NCI-H1048 (cell line): ENCODE data around the gene GABRB2.
"Not testable (repeated sequence)": the region's sequence is repeated elsewhere in the genome, so short reads cannot be mapped to it uniquely, and the experiment has no call there.

Experiments
- DNase-seq: peaks from one replicate; lab custom pipeline; 2025; lab: John Stamatoyannopoulos, UW

GABRB2 gene

GRCh38 chr5:161546470-161547301, at the start of gene GABRB2:
Gene GABRB2, minus strand, starts transcription at chr5:161546725. Its CDS starts 82 bp downstream, at chr5:161546643.
- no peak for DNase-seq

DNA sequence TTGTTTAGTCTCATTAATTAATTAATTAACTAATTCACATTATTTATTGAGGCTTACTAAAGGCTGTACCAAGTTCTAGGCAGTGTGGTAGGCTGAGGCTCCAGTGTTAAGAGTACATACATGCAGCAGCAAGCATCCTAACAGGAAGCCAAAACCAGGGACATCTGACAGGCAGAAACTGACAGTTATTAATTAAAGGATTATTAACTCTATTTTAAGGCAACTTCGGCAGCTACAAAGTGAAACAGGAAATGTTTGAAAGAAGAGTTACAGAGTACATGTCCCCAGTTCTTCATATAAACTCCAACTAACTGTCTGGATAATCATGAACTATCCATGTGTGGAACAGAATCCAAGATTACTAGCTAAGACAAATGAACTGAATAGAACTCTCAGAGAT, 39.3 kb upstream of the GABRB2 start:
- no peak for DNase-seq

- no peak for DNase-seq
Observed at GRCh38 chr5:161580621-161581020, 34.1 kb upstream of the GABRB2 start.

GRCh38 chr5:161572914-161573313, 26.4 kb upstream of the GABRB2 start:
- DNase-seq = no peak

- no peak for DNase-seq
Observed at GRCh38 chr5:161566081-161566480, 19.6 kb upstream of the GABRB2 start.

GRCh38 chr5:161562446-161562845, 15.9 kb upstream of the GABRB2 start:
- no peak for DNase-seq

- no peak for DNase-seq
Observed at GRCh38 chr5:161549106-161549505, 2.6 kb upstream of the GABRB2 start.

- DNase-seq = no peak
Observed at GRCh38 chr5:161548487-161549094, 2.1 kb upstream of the GABRB2 start.

- no peak for DNase-seq
Observed at GRCh38 chr5:161547738-161548486, 1.4 kb upstream of the GABRB2 start.

DNA sequence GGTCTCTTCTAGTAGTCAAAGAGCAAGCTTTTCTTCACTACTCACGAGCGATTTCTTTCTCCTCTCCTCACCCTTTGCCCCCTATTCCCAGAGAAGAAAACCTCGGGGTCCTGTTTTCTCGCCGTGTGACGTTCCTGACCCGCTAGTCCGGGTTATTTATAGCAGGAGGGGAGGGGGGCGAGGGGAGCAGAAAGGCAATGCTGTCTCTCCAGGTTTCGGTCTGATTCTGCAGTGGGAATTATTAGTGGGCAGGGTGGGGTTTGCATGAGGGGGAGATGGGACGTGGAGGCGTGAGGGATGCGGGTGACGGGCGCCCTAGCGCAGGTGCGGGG, 847 bp upstream of the GABRB2 start:
- DNase-seq = no peak

DNA sequence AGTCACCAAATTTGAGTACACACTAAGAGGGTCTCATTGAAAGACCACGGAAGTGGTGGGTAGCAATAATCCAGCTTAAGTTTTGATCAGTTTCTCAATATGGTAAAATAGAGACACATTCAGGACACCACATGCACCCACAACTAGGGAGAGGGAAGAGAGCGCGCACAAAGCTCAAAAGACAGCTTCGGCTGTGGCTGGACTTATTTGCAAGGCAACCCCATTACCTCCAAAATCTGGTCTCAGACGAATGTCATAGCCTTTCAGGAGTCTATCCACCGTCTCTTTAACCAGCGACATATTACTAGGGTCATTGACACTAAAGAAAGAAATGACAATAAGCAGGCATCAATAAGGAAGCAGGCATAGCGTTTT, 443 bp downstream of the GABRB2 start:
- DNase-seq = no peak

DNA sequence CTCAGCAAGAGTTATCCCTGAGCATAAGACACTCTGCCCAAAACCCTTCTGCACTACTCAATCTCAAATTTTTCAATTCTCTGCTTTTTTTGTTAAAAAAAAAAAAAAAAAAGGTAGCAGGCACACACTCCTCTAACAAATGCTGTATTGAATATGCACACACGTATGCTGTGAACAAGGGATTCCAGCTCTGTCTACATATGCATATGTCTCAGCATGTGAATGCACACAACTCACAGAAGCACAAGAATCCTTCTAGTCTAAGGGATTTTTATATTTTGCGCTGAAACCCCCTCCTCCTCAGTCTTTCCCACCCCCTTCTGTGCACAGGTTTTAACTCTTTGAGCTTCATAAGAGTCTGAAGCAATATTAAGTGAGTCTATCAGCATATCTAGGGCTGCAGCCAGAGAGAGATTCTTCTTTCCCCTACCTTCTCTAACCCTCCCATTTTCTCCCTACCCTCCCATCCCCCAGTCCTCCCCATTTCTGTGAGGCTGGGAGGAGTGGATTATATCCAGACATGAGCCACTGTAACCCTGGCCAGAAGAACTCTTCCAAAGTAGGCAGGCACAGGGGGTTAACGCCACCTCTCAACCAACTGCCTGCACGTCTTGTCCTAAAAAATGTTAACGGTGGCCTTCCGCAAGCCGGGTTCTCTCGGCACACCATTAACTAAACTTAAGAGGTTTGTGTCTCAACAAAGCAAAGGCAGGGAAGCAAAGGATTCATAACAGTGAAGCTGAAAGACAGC, 1.0 kb downstream of the GABRB2 start:
- no peak for DNase-seq

GRCh38 chr5:161544350-161544765, 2.2 kb downstream of the GABRB2 start:
- peak; percentile 32 for DNase-seq

DNA sequence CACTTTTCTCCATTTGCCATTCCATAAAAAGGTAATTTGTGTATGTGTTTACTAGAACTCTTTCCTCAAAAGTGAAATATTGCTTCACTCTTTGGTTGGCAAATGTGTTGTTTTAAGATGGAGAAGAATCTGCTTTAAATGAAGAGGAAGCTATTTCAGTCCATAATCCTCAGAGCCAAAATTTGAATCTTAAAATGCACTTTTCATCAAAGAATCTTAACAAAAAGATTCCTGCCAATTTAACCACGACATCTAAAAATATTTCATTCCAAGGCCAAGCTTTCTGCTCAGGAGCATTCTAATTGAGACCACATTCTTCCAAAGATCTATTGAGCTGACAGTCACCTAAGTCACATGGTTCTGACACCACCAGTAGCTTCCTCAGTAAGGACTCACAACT, 7.5 kb downstream of the GABRB2 start:
- DNase-seq = no peak

GRCh38 chr5:161535762-161536161, 10.8 kb downstream of the GABRB2 start:
- DNase-seq = no peak

- no peak for DNase-seq
Observed at GRCh38 chr5:161530700-161531099, 15.8 kb downstream of the GABRB2 start.

DNA sequence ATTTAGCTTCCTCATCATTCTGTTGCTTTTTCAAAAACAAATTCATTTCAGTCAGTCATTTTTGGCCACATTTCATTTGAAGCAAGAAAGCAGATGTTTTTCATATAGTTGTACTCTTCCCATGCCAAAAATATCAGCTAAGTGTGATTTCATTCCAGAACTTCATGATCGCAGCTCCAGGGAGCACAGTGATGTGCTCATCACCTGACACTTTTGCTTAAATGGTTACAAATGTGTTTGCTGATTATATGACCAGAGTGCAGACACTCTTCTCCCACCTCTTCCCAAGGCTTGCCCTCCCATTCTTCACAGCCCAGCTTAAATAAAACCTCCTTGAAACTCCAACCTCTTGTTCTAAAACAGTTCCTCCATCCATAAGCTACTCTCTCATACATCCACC, 32.6 kb downstream of the GABRB2 start:
- DNase-seq = no peak

DNA sequence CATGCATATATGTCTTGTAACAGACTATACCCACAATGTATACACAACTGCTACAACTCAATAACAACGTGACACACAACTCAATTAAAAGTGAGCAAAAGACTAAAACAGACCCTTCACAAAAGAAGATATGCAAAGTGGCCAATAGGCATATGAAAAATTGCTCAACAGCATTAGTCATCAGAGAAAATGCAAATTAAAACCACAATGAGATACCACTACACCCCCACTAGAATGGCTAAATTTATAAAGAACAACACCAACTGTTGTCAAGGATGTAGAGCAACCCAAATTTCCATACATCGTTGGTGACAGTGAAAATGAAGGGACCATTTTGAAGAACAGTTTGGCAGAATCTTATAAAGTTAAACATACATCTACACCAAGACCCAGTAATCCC, 38.9 kb downstream of the GABRB2 start:
- DNase-seq = peak; percentile 7

DNA sequence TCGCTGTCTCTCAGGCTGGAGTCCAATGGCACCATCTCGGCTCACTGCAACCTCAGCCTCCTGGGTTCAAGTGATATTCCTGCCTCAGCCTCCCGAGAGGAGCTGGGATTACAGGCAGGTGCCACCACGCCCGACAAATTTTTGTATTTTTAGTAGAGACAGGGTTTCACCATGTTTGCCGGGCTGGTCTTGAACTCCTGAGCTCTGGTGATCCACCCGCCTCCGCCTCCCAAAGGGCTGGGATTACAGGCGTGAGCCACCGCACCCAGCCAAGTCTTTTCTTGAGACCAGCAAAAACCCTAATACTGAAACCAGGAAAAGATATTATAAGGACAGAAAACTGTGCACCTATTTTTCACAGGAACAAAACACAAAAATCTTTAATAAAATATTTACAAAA, 41.4 kb downstream of the GABRB2 start:
- not testable (repeated sequence) for DNase-seq

- DNase-seq = no peak
Observed at GRCh38 chr5:161498531-161498930, 48.0 kb downstream of the GABRB2 start.

GRCh38 chr5:161483721-161484120, 62.8 kb downstream of the GABRB2 start:
- no peak for DNase-seq

DNA sequence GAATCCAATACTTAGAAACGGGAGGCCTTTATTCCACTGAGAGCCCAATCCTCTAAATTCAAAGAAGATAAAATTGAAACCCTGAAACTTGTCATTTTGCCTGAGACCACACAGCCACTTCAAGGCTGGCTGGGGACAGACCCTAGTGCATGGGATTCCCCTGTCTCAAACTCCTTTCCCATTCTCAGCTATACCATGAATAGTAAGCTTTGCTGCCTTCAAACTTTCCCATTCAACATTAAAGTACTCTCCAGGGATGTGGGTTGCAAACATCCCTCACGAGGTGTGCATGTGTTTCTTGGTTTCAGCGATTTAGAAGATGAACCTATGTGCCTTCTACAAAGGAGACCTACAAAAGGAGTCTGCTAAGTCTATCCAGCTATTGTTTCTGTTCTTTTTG, 64.6 kb downstream of the GABRB2 start:
- no peak for DNase-seq
